ENCODE measurements around the gene CFL2.
"Not testable (repeated sequence)": the region's sequence is repeated elsewhere in the genome, so short reads cannot be mapped to it uniquely, and the experiment has no call there.

Gene CFL2

GRCh38 chr14:34742270-34743115 lies 28.1 kb upstream of the CFL2 start:
- no peak for DNase-seq
- no peak for TF ChIP-seq CTCF (IDR thresholded peaks at IDR 0.05; ENCODE audit: low read depth, low read length)
- Histone ChIP-seq H3K27me3 (no peaks in the 10 kb centered on the region), H3K9me3 (no peaks in the 10 kb centered on the region), H3K4me3 (ENCODE audit: low read depth, low read length) (no peak overlapping the region), H3K36me3 (no peaks in the 10 kb centered on the region), H3K4me1 (no peaks in the 10 kb centered on the region)

DNA sequence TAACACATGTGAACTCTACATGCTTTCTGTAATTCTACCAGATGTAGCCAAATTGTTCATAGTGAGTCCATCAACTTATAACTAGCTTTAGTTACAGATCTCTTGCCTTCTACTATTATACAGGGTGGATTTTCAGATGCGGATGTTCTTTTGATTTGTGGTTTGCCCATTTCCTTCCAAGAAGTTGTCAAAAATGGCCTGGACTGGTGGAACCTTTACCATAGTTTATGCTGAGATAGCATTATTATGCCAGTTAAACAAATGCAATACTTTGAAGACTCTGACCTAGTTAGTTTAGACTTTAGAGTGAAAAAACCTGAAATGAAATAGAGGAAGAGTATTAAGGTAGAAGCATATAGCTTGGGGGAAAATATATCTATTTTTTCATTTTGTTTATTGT lies 27.4 kb upstream of the CFL2 start:
- H3K4me1 ChIP-seq: no peaks in the 10 kb centered on the region
- H3K27me3 ChIP-seq: no peaks in the 10 kb centered on the region
- no peaks in the 10 kb centered on the region for H3K9me3 ChIP-seq
- DNase-seq: no peak
- no peaks in the 10 kb centered on the region for H3K36me3 ChIP-seq
- no peak overlapping the region for H3K4me3 ChIP-seq (ENCODE audit: low read depth, low read length)
- TF ChIP-seq CTCF (IDR thresholded peaks at IDR 0.05; ENCODE audit: low read depth, low read length): no peak

DNA sequence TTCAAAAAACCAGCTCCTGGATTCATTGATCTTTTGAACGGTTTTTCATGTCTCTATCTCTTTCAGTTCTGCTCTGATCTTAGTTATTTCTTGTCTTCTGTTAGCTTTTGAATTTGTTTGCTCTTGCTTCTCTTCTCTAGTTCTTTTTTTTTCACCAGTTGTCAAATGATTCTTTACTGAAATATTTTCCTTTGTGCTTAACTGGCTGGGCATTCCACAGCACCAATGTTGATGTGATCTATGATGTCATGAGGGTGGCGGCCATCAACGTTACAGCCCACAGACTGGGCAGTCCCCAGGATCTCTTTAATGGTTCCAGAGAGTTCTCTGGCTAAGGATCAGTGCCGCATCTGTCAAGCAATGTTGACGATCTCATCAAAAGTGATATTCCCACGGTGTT lies 25.7 kb upstream of the CFL2 start:
- H3K4me3 ChIP-seq (ENCODE audit: low read depth, low read length): not testable (repeated sequence)

GRCh38 chr14:34737079-34737478 lies 22.7 kb upstream of the CFL2 start:
- not testable (repeated sequence) for H3K4me3 ChIP-seq (ENCODE audit: low read depth, low read length); H3K9me3 ChIP-seq; DNase-seq; H3K36me3 ChIP-seq; H3K27me3 ChIP-seq; H3K4me1 ChIP-seq

More for the DNA sequence above, 25.7 kb upstream of the CFL2 start:
- H3K9me3 ChIP-seq, H3K4me1 ChIP-seq, H3K36me3 ChIP-seq, DNase-seq, H3K27me3 ChIP-seq: not testable (repeated sequence)

- no peak for DNase-seq
- H3K27me3 ChIP-seq: no peaks in the 10 kb centered on the region
- H3K4me3 ChIP-seq (ENCODE audit: low read depth, low read length): no peak overlapping the region
These were observed 18.9 kb upstream of the CFL2 start for GRCh38 chr14:34733245-34733644.

GRCh38 chr14:34732802-34733201 lies 18.4 kb upstream of the CFL2 start:
- DNase-seq: no peak
- Histone ChIP-seq H3K36me3 (no peaks in the 10 kb centered on the region), H3K9me3 (no peaks in the 10 kb centered on the region), H3K4me1 (no peaks in the 10 kb centered on the region), H3K27me3 (no peaks in the 10 kb centered on the region), H3K4me3 (ENCODE audit: low read depth, low read length) (no peak overlapping the region)
- no peak for TF ChIP-seq CTCF (IDR thresholded peaks at IDR 0.05; ENCODE audit: low read depth, low read length)

More at GRCh38 chr14:34733245-34733644, 18.9 kb upstream of the CFL2 start:
- no peak for TF ChIP-seq CTCF (IDR thresholded peaks at IDR 0.05; ENCODE audit: low read depth, low read length)
- Histone ChIP-seq H3K36me3 (no peaks in the 10 kb centered on the region), H3K4me1 (no peaks in the 10 kb centered on the region), H3K9me3 (no peaks in the 10 kb centered on the region)

- no peak for DNase-seq
- no peaks in the 10 kb centered on the region for H3K4me1 ChIP-seq
- H3K4me3 ChIP-seq (ENCODE audit: low read depth, low read length): no peak overlapping the region
- no peaks in the 10 kb centered on the region for H3K27me3 ChIP-seq
- H3K36me3 ChIP-seq: no peaks in the 10 kb centered on the region
- H3K9me3 ChIP-seq: no peaks in the 10 kb centered on the region
- TF ChIP-seq CTCF (IDR thresholded peaks at IDR 0.05; ENCODE audit: low read depth, low read length): no peak
These were observed 9.5 kb upstream of the CFL2 start for GRCh38 chr14:34723867-34724266.
